GM12873 (cell line): ENCODE data around the gene TEX48.

Experiments
- TF ChIP-seq, protein P1 (sequence below): IDR thresholded peaks from 2 replicates; pipeline ENCODE4 v1.5.1; 2012; ENCODE audit warnings: low read depth, mild to moderate bottlenecking, moderate library complexity, low read length, control low read depth; ENCODE audit not compliant: insufficient read depth; ENCODE audit errors: missing control alignments

Gene TEX48

DNA sequence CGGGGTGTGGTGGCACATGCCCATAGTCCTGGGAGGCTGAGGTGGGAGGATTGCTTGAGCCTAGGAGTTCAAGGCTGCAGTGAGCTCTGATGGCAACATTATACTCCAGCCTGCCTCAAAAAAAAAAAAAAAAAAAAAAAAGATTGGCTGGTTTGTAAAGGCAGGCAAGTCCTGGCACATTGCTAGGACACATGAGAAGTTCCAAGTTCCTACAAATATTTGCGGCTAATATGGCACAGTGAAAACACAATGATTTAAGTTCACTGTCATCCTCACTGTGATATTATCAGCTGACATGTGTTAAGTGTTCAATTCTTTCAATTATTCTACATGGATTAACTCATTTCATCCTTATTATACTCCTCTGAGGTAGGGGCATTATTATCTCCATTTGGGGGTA is 50.8 kb downstream of the TEX48 start:
- TF ChIP-seq, protein P1, sequence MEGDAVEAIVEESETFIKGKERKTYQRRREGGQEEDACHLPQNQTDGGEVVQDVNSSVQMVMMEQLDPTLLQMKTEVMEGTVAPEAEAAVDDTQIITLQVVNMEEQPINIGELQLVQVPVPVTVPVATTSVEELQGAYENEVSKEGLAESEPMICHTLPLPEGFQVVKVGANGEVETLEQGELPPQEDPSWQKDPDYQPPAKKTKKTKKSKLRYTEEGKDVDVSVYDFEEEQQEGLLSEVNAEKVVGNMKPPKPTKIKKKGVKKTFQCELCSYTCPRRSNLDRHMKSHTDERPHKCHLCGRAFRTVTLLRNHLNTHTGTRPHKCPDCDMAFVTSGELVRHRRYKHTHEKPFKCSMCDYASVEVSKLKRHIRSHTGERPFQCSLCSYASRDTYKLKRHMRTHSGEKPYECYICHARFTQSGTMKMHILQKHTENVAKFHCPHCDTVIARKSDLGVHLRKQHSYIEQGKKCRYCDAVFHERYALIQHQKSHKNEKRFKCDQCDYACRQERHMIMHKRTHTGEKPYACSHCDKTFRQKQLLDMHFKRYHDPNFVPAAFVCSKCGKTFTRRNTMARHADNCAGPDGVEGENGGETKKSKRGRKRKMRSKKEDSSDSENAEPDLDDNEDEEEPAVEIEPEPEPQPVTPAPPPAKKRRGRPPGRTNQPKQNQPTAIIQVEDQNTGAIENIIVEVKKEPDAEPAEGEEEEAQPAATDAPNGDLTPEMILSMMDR, result no peak

DNA sequence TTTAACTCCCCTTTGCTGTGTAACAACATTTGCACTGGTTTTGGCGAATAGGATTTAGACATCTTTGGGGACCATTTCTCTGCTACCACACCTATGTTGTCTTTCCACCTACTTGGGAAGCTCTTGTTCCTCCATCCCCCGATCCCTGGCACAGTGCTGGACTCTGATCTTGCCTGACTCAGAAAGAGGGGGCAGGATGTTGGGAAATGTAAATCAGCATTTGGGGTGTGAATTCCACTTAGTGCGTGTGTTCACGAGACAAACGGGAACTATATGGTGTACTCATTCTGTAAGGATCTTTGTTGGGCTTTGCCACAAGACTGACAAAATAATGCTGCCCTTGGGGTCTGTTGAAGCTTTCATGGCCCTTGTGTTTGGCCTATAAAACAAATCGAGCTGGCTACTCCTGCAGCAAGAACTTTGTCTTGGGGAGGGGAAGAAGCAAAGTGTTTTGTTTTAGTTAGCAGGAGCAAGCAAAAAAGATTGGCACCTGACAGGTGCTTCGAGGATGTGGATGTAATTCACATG is 52.4 kb downstream of the TEX48 start:
- TF ChIP-seq, protein P1, result no peak

DNA sequence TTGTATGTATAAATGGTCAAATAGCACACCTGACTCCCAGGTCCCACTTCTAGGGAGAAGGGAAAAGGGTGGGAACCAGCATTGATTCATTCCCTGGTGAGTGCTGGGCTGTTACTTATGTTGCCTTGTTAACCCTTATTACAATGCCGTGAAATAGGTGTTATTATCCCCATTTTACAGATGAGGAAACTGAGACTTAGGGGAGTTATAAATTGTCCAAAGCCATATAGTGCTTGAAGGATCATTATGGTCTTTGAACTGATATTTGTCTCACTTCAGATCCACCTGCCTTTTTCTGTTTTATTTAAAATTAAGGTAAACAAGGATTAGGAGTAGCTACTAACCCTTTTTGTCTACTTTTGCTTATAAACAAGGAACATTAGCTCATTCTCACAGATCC is 54.4 kb downstream of the TEX48 start:
- TF ChIP-seq, protein P1, result no peak

DNA sequence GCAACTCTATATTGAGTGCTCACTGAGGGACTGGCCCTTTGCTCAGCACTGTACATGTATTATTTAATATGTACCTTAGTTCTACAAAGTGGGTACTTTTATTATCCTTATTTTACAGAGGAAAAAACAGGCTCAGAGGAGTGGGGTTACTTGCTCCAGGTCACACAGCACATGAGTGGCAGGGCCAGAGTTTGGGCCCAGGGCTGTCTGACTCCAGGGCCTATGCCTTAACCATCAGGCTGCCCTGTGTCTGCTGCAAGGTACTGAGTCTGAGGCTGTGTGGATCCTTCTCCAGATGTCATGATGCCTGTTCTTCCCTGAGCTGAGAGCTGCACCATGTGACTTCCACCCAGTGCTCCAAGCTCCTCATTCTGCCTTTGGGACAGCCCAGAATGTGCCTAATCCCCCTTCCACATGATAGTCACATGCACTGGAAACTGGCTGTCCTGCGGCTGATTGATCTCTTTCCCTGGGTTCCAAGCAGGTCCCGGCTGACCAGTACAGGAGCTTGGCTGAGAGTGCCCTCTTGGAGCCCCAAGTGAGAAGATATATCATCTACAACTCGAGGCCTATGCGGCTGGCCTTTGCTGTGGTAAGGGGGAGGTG is 55.5 kb downstream of the TEX48 start:
- TF ChIP-seq, protein P1, result no peak

DNA sequence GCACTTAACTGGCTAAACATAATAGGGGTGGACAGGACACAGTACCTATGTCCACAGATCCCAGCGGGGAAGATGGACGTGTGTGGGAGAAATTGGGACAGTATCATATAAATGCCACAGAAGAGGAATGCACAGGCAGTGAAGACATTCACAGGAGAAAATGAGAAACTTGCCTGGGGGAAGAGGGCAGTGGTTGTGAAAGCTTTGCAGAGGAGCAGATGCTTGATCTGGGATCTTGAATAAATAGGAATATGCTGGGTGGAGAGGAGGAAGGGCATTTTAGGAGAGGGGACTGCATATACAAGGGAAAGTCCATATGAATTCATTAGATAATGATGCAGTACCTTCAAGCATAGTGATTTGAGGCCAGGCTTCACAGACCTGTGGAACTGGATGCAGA is 57.3 kb downstream of the TEX48 start:
- TF ChIP-seq, protein P1, result no peak

DNA sequence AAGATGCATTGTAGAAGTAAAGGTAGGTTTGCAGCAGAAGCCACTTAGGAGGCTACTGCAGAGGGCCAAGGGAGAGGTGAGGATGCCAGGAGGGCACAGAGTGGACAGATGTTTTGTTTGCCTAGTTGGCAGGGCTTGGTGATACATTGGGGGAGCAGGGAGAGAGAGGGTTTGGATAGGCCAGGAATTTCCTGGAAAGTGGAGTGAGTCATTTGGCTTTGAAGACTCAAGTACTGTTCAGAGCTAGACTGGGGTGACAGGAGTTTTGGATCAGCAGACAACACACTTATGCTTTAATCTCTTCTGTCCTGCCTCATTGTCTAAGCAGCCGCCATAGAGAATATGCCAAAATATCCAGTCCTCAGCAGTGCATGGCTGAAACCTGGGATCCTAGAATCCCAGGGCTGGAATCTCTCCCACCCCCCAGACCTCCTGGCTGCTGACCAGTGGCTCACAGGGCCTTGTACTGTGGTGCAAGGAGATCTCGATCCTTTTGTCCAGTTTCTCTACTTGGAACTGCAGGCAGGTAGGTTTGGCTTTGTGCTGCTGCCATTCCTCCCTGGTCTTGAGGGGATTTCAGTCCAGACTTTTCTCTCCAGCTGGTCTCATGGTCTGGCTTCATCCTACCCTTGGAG is 59.9 kb downstream of the TEX48 start:
- TF ChIP-seq, protein P1, result no peak

DNA sequence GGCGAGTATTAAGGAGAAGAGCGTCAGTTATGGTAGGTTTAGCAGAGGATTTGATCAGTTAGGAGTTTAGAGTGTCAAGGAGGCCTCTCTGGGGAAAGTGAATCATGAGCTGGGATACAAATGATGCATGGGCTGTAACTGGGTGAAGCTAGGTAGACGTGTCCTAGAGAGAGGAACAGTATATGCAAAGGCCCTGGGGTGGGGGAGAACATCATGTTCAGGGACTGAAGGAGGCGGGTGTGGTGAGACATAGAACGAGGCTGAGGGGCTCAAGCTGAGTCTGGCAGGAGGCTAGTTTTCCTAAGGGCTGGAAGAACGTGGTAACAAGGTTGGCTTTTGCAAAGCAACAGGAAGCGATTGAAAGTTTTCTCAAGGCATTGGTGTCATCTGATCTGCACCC is 60.4 kb downstream of the TEX48 start:
- TF ChIP-seq, protein P1, result no peak
